GM18511 (cell line): ENCODE measurements around the gene ZNF385D.

ENCODE experiments used
- ATAC-seq: cut with Tn5 transposase; IDR thresholded peaks from one replicate; pipeline ENCODE4 v1.9.1; 2021; ENCODE audit warnings: mild to moderate bottlenecking, moderate library complexity; ENCODE audit not compliant: unreplicated experiment

ZNF385D gene

GRCh38 chr3:21750080-21750696 lies 822 bp downstream of the ZNF385D start:
- ATAC-seq, result no peak

GRCh38 chr3:21747966-21748555 lies 2.9 kb downstream of the ZNF385D start:
- ATAC-seq, result no peak

GRCh38 chr3:21747376-21747775 lies 3.6 kb downstream of the ZNF385D start:
- no peak for ATAC-seq

- no peak for ATAC-seq
These were observed 5.0 kb downstream of the ZNF385D start for GRCh38 chr3:21745966-21746365.

GRCh38 chr3:21744793-21745192 lies 6.2 kb downstream of the ZNF385D start:
- no peak for ATAC-seq

GRCh38 chr3:21738935-21739702 lies 11.9 kb downstream of the ZNF385D start:
- ATAC-seq, result no peak

GRCh38 chr3:21738283-21738682 lies 12.7 kb downstream of the ZNF385D start:
- ATAC-seq, result no peak

GRCh38 chr3:21734746-21735145 lies 16.3 kb downstream of the ZNF385D start:
- ATAC-seq, result no peak

GRCh38 chr3:21729888-21730459 lies 21.0 kb downstream of the ZNF385D start:
- ATAC-seq, result no peak

GRCh38 chr3:21729331-21729730 lies 21.7 kb downstream of the ZNF385D start:
- no peak for ATAC-seq

- no peak for ATAC-seq
These were observed 28.2 kb downstream of the ZNF385D start for GRCh38 chr3:21722768-21723167.

GRCh38 chr3:21722301-21722700 lies 28.7 kb downstream of the ZNF385D start:
- no peak for ATAC-seq

GRCh38 chr3:21718943-21719591 lies 31.9 kb downstream of the ZNF385D start:
- ATAC-seq, result no peak

- no peak for ATAC-seq
These were observed 32.7 kb downstream of the ZNF385D start for GRCh38 chr3:21718161-21718765.

GRCh38 chr3:21715662-21716061 lies 35.3 kb downstream of the ZNF385D start:
- ATAC-seq, result no peak

GRCh38 chr3:21705769-21706168 lies 45.2 kb downstream of the ZNF385D start:
- no peak for ATAC-seq

GRCh38 chr3:21704796-21705195 lies 46.2 kb downstream of the ZNF385D start:
- no peak for ATAC-seq

GRCh38 chr3:21703291-21703690 lies 47.7 kb downstream of the ZNF385D start:
- ATAC-seq, result no peak

- no peak for ATAC-seq
These were observed 53.3 kb downstream of the ZNF385D start for GRCh38 chr3:21697707-21698106.

GRCh38 chr3:21694506-21694905 lies 56.5 kb downstream of the ZNF385D start:
- ATAC-seq, result no peak

GRCh38 chr3:21691036-21691435 lies 60.0 kb downstream of the ZNF385D start:
- no peak for ATAC-seq
